Iris pigment epithelial cell (primary cell): ENCODE data around the gene KIRREL2.
"Not testable (repeated sequence)": the region's sequence is repeated elsewhere in the genome, so short reads cannot be mapped to it uniquely, and the experiment has no call there.

Source experiments
- DNase-seq: peaks from one replicate; pipeline ENCODE4 v3.0.0-alpha.2; 2011; ENCODE audit warnings: low read depth

The KIRREL2 gene

DNA sequence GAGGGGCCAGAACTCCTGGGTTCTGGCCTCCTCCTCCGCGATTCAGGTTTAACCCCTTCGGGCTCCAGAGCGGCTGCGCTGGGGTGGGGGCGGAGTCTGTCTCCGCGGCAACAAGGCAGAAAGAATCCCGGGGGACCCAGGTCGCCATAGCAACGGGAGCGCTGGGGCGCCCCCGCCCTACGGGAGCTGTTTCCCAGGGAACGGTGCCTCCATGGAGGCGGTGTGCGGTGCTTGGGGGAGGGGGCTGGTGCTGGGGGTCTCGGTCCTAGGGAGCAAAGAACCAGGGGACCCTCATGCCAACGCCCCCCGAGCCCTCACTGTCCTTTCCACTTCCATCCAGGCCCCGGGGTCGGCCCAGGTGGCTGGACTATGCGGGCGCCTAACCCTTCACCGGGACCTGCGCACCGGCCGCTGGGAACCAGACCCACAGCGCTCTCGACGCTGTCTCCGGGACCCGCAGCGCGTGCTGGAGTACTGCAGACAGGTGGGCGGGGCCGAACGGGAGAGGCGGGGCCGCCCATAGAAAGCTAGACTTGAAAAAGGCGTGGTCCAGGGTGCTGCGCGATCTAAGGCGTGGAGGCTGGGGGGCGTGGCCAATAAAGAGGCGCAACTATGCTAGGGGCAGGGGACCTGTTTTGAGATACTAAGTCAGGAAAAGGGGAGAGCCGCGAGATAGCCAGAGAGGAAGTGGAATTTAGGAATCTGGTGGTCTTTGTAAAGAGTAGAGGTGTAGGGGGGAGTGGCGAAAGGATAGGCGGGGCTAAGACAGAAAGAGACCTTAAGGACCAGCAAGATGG, 12.8 kb downstream of the KIRREL2 start:
- peak; percentile 90 for DNase-seq

DNA sequence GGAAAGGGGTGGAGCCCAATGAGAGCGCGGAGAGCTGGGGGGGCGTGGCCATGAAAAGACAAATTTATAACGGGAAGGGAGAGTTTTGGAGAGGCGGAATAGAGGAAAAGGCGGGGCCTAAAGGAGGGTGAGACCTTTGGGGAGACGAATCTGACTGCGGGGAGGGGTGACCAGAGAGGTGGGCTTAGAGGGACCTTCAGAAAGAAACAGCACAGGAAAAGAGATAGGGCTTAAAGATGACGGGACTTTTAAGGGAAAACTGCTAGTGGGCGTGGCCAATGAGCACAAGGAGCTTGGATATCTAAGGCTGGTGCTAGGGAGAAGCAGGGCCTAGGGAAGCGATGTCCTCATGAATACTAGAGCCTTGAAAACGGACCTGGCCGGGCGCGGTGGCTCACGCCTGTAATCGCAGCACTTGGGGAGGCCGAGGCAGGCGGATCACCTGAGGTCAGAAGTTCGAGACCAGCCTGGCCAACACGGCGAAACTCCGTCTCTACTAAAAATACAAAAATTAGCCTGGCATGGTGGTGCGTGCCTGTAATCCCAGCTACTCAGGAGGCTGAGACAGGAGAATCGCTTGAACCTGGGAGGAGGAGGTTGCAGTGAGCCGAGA, 13.5 kb downstream of the KIRREL2 start:
- DNase-seq = peak; percentile 11

DNA sequence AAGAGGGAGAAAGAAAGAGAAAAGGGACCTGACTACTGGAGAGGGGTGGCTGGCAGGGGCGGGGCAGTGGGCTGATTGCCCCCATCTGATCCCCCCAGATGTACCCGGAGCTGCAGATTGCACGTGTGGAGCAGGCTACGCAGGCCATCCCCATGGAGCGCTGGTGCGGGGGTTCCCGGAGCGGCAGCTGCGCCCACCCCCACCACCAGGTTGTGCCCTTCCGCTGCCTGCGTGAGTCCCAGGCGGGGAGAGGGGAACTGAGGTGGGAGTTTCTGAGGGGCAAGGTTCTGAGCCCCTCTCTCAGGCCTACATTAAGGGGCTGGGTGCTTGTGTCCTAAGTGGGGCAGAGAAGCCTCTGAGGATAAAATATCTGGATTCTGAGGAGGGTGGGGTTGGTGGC, 14.1 kb downstream of the KIRREL2 start:
- DNase-seq = no peak

DNA sequence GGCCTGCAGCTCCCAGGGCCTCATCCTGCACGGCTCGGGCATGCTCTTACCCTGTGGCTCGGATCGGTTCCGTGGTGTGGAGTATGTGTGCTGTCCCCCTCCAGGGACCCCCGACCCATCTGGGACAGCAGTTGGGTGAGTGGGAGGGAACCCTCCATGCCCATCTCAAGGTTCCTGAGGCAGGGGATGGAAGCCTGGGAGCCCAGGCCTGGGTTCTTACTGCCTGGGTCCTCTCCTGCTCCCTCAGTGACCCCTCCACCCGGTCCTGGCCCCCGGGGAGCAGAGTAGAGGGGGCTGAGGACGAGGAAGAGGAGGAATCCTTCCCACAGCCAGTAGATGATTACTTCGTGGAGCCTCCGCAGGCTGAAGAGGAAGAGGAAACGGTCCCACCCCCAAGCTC, 14.9 kb downstream of the KIRREL2 start:
- DNase-seq = no peak

DNA sequence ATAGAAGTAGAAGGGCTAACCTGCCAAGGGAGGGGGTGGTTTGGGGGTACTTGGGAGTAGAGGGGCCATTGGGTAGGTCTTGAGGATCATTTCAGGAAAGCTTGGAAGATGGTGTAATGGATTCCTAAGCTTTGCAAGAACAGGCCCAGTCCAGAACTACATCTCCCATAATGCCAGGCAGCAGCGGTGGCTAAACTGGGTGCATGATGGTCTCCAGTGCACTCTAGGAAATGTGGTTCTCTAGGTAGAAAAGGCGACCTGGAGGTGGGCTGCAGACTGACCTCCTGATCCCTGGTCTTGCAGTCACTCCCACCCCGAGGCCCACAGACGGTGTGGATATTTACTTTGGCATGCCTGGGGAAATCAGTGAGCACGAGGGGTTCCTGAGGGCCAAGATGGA, 15.5 kb downstream of the KIRREL2 start:
- DNase-seq = no peak

DNA sequence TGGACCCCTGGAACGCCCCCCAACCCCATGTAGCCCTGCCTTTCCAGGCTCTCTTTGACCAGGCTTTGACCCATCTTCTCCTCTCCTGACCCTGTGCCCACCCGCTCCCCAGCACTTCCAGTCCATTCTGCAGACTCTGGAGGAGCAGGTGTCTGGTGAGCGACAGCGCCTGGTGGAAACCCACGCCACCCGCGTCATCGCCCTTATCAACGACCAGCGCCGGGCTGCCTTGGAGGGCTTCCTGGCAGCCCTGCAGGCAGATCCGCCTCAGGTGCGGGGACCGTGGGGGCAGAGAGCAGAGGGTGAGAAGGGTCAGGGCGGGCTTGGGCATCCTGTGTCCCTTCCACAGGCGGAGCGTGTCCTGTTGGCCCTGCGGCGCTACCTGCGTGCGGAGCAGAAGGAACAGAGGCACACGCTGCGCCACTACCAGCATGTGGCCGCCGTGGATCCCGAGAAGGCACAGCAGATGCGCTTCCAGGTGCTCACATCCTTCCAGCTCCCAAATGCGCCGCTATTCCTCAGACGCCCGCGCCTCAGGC, 17.8 kb downstream of the KIRREL2 start:
- DNase-seq = no peak

DNA sequence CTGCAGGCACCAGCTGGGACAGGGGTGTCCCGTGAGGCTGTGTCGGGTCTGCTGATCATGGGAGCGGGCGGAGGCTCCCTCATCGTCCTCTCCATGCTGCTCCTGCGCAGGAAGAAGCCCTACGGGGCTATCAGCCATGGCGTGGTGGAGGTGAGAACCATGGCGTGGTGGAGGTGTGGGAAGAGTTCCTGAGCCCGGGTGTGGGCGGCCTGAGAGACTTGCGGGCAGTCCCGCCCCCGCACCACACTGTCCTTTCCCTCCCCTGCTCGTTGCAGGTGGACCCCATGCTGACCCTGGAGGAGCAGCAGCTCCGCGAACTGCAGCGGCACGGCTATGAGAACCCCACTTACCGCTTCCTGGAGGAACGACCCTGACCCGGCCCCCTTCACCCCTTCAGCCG, 22.4 kb downstream of the KIRREL2 start:
- no peak for DNase-seq

DNA sequence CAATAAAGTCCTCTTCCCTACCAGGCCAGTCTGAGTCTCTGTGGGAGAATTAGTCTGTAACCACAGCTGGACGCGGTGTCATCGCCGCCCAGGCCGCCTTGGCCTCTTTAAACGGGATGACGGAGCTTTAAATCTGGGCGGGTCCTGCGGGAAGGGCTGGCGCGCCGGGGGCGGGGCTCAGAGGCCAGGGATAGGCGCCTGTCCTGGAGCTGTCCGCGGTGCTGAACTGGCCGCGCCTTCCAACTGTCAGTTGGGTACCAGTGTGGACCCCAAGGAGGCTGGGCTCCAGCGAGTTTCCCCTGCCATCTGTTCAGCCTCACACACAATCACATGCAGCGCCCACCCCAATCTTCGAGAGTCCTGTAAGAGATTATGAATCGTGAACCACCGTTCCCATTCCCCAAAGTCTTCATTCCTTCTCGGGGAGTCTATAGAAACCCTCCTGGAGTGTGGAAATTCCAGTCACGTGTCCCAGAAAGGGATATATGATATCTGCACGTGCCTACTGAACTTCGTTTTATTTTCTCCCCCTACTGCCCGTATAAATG, 23.1 kb downstream of the KIRREL2 start:
- peak; percentile 87 for DNase-seq

DNA sequence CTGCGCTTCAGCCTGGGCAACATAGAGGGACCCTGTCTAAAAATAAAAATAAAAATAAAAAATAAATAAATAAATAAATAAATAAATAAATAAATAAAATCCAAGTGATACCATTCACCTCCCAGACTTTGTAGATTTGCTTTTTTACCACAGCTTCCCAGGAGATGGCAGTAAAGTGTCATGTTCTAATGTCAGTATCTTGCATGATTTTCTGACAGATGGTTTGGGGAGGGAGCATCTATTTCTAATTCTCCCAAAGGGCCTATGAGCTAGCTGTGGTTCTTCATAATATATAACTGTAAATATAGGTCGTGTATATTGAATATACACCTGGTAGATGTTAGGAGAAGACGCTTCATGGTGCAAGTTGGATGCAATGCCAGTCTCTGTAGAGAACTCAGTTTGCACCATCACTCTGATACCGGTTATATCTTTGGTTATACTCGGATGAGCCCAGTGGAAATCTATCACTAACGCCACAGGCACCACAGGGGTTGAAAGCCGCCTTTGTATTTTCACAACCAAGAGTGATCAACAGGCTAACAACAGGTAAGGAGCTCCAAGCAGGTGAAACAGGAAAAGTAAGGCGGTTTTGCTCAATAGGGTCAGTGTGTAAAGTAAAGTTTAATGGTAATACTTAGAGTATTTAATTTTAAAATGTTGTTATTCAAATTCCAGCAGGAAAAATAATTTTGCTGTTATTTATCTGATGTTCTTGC, 25.6 kb downstream of the KIRREL2 start:
- peak; percentile 73 for DNase-seq

DNA sequence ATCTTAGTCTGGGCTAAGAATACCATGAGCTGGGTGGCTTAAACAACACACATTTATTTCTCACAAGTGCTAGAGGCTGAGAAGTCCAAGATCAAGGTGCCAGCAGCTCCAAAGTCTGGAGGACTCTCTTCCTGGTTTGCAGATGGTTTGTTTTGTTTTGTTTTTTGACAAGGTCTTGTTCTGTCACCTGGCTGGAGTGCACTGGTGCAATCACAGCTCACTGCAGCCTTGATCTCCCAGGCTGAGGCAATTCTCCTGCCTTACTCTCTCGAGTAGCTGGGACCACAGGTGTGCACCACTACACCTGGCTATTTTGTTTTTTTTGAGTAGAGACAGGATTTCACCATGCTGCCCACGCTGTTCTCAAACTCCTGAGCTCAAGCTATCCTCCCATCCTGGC, 27.2 kb downstream of the KIRREL2 start:
- no peak for DNase-seq

DNA sequence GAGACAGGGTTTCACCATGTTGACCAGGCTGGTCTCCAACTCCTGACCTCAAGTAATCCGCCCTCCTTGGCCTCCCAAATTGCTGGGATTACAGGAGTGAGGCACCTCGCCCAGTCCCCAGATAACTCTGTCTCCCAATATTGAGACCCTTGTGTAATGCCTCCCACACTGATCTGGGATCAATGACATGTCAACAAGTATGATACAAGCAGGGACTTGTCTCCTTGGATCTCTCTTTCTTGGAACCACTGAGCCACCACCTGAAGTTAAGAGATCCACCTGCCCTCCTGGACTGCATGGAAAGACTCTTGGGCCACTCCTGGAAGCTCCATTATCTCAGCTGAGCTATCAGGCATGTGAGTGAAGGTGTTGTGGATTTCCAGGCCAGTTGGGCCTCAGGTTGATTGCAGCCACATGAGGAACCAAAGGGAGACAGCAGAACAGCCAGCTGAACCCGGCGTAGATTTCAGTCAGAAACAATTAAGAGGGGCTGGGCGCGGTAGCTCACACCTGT, 28.6 kb downstream of the KIRREL2 start:
- no peak for DNase-seq

DNA sequence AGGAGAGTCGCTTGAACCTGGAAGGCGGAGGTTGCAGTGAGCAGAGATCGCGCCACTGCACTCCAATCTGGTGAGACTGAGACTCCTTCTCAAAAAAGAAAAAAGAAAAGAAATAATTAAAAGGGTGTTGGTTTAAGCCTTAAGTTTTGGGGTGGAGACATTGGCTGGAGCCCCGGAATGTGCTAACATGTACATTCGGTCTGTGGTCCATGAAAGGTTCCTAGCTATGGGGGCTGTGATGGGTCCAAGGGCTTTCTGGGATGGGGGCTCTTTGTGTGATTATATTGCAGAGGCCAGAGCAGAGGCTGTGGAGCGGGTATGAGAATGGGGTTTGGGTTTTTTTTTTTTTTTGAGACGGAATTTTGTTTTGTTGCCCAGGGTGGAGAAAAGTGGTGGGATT, 29.2 kb downstream of the KIRREL2 start:
- no peak for DNase-seq

DNA sequence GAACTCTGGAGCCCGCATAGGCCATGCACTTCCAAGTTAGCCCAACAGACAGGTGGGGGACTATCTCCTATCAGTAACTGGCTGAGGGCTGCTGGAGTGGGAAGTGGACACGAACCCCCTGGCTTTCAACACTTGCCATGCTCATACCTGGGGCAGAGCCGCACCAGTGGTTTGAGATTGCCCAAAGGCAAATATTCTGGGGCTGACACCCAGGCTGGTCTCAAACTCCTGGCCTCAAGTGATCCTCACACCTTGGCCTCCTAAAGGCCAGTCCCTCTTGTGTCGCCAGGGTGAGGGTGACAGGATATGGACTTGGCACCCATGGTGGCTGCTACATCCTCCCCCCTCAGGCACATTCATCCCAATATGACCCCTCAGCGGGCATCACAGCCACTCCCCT, 30.5 kb downstream of the KIRREL2 start:
- DNase-seq = no peak

DNA sequence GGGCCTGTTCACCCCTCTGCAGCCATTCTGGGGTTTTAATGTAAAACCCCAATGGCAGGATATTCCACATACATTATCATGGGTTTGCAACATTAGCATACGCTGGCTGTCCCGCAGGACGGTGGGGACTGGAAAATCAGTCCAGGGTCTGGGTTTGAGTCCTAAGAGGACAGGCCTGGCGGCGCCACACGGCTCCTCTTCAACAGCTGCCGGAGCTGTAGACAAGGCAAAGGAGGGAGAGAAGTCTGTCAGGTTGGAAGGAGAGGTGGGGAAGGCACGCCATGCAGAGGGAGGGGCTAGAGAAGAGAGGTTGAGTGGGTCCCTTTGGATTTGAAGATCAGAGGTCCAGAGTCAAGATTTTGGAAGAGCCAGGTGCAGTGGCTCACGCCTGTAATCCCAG, 31.7 kb downstream of the KIRREL2 start:
- no peak for DNase-seq

DNA sequence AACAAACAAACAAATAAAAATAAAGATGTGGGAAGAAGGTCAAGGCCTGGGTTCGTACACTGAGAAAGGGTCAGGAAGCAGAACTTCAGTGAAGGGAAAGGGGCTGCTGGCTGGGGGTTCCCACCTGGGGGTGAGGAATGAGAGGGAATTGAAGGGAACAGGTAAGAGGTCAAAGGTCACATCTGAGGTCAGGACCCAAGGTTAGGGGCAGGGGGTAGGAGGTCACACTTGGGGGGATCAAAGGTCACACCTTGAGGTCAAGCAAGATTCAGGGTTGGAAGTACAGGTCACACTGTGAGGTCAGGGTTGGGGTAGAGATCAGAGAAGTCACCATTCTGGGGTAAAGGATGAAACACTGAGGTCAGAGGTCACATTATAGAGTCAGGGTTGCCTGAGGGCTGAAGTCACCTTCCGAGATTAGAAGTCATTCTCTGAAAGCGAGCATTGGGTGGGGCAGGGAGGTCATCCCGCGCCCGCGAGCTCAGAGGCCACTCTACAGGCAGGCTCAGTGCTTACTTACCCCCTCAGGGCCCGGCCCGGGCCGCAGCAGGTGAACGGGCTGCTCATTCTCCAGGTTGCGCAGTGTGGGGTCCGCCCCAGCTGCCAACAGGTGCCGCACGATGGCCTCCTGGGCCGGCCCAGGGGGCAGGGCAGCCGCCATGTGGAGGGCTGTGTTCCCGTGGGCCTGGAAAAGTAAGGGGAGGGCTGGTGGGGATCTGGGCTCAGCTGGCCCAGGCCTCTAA, 32.8 kb downstream of the KIRREL2 start:
- DNase-seq = no peak

DNA sequence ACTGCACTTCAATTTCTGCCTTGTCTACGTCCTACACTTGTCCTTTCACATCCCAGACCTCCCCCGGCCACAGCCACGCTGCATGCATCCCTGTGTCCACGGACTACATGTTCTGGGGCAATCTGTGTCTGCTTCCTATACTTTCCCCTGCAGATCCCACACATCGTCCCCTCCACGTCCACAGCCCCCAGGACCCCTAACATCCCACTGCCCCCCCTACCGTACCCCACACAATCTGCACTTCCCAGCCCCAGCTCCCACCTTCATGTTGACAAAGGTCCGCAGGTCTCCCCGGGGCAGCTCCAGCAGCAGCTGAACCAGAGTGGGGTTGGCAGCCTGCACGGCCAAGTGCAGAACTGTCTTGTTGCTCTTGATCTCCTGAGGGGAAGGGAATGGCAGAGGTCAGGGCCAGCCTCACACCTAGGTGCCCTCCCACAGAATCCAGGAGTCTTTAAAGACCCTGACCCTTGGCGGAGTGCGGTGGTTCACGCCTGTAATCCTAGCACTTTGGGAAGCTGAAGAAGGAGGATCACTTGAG, 33.5 kb downstream of the KIRREL2 start:
- DNase-seq = no peak

DNA sequence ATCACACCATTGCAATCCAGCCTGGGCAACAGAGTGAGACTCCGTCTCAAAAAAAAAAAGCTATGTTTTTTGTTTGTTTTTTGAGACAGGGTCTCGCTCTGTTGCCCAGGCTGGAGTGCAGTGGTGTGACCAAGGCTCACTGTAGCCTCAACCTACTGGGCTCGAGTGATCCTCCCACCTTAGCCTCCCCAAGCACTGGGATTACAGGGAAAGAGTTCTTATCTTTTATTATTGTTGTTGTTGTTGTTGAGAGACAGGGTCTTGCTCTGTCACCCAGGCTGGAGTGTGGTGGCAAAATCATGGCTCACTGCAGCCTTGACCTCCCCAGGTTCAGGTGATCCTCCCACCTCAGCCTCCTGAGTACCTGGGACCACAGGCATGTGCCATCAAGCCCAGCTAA, 35.1 kb downstream of the KIRREL2 start:
- not testable (repeated sequence) for DNase-seq

DNA sequence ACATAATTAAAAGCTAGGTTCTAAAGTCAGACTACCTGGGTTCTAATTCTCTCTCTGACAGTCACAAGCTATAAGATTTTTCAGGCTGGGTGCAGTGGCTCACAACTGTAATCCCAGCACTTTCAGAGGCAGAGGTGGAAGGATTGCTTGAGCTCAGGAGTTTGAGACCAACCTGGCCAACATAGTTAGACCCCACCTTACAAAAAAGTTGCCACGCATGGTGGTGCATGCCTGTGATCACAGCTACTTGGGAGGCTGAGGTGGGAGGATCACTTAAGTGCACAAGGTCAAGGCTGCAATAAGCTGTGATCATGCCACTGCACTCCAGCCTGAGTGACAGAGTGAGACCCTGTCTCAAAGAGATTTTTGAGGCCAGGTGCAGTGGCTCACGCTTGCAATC, 37.6 kb downstream of the KIRREL2 start:
- DNase-seq = no peak

DNA sequence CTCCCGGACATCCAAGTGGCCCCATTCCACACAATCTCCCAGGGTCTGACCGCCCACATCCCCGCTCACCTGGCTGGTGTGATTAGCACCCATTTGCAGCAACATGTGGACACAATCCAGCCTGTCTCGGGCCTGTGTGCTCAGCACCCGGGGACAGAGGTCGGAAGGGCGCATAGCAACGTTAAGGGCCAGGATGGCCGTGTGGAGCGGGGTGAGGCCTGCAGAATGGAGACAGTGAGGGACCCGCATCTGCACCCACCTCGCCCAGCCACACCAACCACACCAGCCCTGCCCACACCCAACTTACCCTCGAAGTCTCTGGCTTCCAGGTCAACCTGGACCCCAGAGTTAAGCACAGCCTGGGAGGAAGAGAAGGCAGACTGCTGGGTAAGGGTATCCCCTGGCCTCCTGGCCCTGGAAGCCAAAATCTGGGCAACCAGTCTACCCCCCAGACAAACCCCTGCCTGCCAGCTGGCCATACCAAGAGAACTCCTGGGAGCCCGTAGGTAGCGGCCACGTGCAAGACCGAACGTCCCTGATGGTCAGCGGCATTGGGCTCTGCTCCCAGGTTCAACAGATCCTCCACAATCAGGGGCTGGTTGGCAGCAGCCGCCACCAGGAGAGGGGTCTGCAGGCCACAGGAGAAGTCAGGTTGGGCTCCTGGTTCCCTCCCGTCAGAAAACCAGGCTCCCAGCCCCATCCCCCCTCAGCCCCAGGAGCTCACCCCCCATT, 39.4 kb downstream of the KIRREL2 start:
- DNase-seq = no peak

DNA sequence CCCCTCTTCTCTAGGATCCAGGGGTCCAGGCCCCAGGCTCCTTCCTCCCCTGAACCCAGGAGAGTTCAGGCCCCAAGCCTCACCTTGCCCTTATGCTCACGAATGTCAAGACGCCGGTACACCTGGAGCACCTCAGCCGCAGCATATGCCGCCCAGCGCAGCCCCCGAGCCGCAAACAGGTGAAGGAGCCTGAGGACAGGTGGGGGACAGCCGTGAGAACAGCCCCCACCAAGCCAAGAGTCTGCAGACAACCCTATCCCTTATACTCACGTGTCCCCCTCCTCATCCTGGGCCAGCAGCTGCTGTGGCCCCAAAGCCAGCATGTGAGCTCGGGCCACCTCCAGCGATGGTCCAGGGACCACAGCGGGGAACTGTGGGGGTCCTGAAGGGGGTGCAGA, 39.9 kb downstream of the KIRREL2 start:
- DNase-seq = no peak
